Neural progenitor cell (in vitro differentiated cells): ENCODE data around the gene SUSD6. TPM values are rescaled to one million over a fixed set of nuclear protein-coding genes. Genes with fewer than 3 reads are reported as not detected.

ENCODE experiments used
- DNase-seq: peaks from one replicate; pipeline ENCODE4 v3.0.0-alpha.2; 2016; ENCODE audit warnings: low spot score
- H2AFZ ChIP-seq: fragments of 200-600 bp; sonication (generic); replicated peaks from 2 replicates; pipeline ENCODE4 v1.6.1; 2016; ENCODE audit warnings: antibody characterized with exemption
- H3F3A ChIP-seq: fragments of 200-600 bp; sonication (generic); 2 replicates; pipeline ENCODE4 v1.6.1; 2016; ENCODE audit warnings: antibody characterized with exemption, low read depth
- H3K27ac ChIP-seq: fragments of 200-600 bp; sonication (generic); 2 replicates; pipeline ENCODE4 v1.5.1; 2016; ENCODE audit warnings: mild to moderate bottlenecking
- H3K27me3 ChIP-seq: fragments of 200-600 bp; sonication (generic); 2 replicates; pipeline ENCODE4 v1.6.1; 2016; ENCODE audit warnings: mild to moderate bottlenecking, moderate library complexity
- H3K36me3 ChIP-seq: fragments of 200-600 bp; sonication (generic); 2 replicates; pipeline ENCODE4 v1.5.1; 2016
- H3K4me1 ChIP-seq: fragments of 200-600 bp; sonication (generic); 2 replicates; pipeline ENCODE4 v1.6.1; 2016; ENCODE audit warnings: mixed run types
- H3K4me2 ChIP-seq: fragments of 200-600 bp; sonication (generic); 2 replicates; pipeline ENCODE4 v1.6.1; 2016
- H3K4me3 ChIP-seq: fragments of 200-600 bp; sonication (generic); 2 replicates; pipeline ENCODE4 v1.5.1; 2016
- H3K79me2 ChIP-seq: fragments of 200-600 bp; sonication (generic); 2 replicates; pipeline ENCODE4 v1.6.1; 2016; ENCODE audit warnings: low read depth
- H3K9ac ChIP-seq: fragments of 200-600 bp; sonication (generic); 2 replicates; pipeline ENCODE4 v1.6.1; 2016
- H3K9me3 ChIP-seq: fragments of 200-600 bp; sonication (generic); 2 replicates; pipeline ENCODE4 v1.5.1; 2016; ENCODE audit warnings: low read depth
- H4K20me1 ChIP-seq: fragments of 200-600 bp; sonication (generic); 2 replicates; pipeline ENCODE4 v1.6.1; 2016; ENCODE audit warnings: low read depth
- H3K27ac Mint-ChIP-seq: 3 replicates; pipeline ENCODE4 v1.8.0; 2021; ENCODE audit warnings: mixed read lengths
- H3K27me3 Mint-ChIP-seq: 2 replicates; pipeline ENCODE4 v1.8.0; 2022; ENCODE audit warnings: low read depth, mild to moderate bottlenecking, inconsistent platforms, moderate library complexity, mixed read lengths; ENCODE audit not compliant: insufficient read depth
- H3K36me3 Mint-ChIP-seq: 3 replicates; pipeline ENCODE4 v1.8.0; 2021; ENCODE audit warnings: mixed read lengths
- H3K4me1 Mint-ChIP-seq: 3 replicates; pipeline ENCODE4 v1.8.0; 2021; ENCODE audit warnings: mixed read lengths
- H3K4me3 Mint-ChIP-seq: 3 replicates; pipeline ENCODE4 v1.8.0; 2021; ENCODE audit warnings: mild to moderate bottlenecking, moderate library complexity, mixed read lengths
- H3K9me3 Mint-ChIP-seq: 3 replicates; pipeline ENCODE4 v1.8.0; 2020; ENCODE audit warnings: mixed read lengths
- EZH2 ChIP-seq: fragments of 200-600 bp; sonication (generic); IDR thresholded peaks from 2 replicates; pipeline ENCODE4 v1.6.1; 2017; ENCODE audit warnings: antibody characterized with exemption, mild to moderate bottlenecking, moderate library complexity
- EZH2phosphoT487 ChIP-seq: fragments of 200-600 bp; sonication (generic); IDR thresholded peaks from 2 replicates; pipeline ENCODE4 v1.6.1; 2017; ENCODE audit warnings: antibody characterized with exemption
- total RNA-seq: library from RNA; depleted of rRNA; stranded (reverse); fragments of >200 nt; gene quantifications from 2 replicates; pipeline ENCODE4 v1.2.3, GENCODE V29; 2015; ENCODE audit warnings: low replicate concordance
- TF ChIP-seq, protein P1 (sequence below): fragments of 200-600 bp; sonication (generic); IDR thresholded peaks from 2 replicates; pipeline ENCODE4 v1.5.1; 2017; ENCODE audit warnings: antibody characterized with exemption, mild to moderate bottlenecking

SUSD6 gene
- total RNA-seq, 1 donor from 2014 or later = 6.3 TPM

DNA sequence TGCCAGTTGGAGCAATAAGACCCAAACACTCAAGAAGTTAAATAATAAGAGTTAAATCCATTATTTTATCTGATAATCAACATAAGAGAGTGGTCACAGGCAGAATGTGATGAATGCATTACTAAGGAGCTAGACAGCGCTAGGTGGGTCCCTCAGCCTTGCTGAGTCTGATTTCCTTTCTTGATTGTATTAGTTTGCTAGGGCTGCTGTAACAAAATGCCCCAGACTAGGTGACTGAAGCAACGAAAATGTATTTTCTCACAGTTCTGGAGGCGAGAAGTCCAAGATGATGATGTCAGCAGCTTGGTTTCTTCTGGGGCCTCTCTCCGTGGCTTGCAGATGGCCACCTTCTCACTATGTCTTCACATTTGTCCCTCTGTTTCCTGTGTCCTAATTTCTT, 28.6 kb upstream of the SUSD6 start:
- Histone ChIP-seq H3F3A (no peaks in the 10 kb centered on the region), H3K4me1 (no peaks in the 10 kb centered on the region), H3K9me3 (no peaks in the 10 kb centered on the region), H3K4me2 (no peak overlapping the region), H3K36me3 (no peaks in the 10 kb centered on the region), H3K27ac (no peak overlapping the region), H3K4me3 (no peak overlapping the region), H3K27me3 (no peaks in the 10 kb centered on the region), H3K79me2 (no peaks in the 10 kb centered on the region), H4K20me1 (no peaks in the 10 kb centered on the region), H2AFZ (no peak overlapping the region), H3K9ac (no peak overlapping the region)
- TF ChIP-seq EZH2phosphoT487 (no peak), EZH2 (no peak)
- TF ChIP-seq, protein P1, sequence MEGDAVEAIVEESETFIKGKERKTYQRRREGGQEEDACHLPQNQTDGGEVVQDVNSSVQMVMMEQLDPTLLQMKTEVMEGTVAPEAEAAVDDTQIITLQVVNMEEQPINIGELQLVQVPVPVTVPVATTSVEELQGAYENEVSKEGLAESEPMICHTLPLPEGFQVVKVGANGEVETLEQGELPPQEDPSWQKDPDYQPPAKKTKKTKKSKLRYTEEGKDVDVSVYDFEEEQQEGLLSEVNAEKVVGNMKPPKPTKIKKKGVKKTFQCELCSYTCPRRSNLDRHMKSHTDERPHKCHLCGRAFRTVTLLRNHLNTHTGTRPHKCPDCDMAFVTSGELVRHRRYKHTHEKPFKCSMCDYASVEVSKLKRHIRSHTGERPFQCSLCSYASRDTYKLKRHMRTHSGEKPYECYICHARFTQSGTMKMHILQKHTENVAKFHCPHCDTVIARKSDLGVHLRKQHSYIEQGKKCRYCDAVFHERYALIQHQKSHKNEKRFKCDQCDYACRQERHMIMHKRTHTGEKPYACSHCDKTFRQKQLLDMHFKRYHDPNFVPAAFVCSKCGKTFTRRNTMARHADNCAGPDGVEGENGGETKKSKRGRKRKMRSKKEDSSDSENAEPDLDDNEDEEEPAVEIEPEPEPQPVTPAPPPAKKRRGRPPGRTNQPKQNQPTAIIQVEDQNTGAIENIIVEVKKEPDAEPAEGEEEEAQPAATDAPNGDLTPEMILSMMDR = no peak
- DNase-seq = no peak
- H3K9me3 Mint-ChIP-seq = no peaks in the 10 kb centered on the region
- H3K4me1 Mint-ChIP-seq = no peaks in the 10 kb centered on the region
- no peak overlapping the region for H3K27ac Mint-ChIP-seq
- no peaks in the 10 kb centered on the region for H3K27me3 Mint-ChIP-seq
- no peak overlapping the region for H3K4me3 Mint-ChIP-seq
- H3K36me3 Mint-ChIP-seq = no peaks in the 10 kb centered on the region

DNA sequence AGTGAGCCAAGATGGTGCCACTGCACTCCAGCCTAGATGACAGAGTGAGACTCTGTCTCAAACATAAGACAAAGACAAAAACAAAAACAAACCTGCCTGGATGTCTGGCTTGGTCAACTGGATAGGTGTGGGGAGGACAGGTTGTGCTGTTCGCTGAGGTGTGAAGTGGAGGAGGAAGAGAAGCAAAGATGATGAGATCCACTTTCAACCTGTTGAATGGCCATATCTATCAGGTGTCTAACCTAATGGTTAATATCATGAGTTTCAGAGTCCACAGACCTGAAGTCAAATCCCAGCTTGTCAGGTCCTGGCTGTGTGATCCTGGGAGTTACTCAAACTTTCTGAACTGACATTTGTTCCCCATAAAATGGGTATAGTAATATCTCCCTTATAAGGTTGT, 27.0 kb upstream of the SUSD6 start:
- Histone ChIP-seq H3K36me3 (no peaks in the 10 kb centered on the region), H2AFZ (no peak overlapping the region), H3K27me3 (no peaks in the 10 kb centered on the region), H3F3A (no peaks in the 10 kb centered on the region), H3K9ac (no peak overlapping the region), H3K4me3 (no peak overlapping the region), H3K4me2 (no peak overlapping the region), H3K9me3 (no peaks in the 10 kb centered on the region), H3K4me1 (no peaks in the 10 kb centered on the region), H4K20me1 (no peaks in the 10 kb centered on the region), H3K79me2 (no peaks in the 10 kb centered on the region), H3K27ac (no peak overlapping the region)
- no peak for TF ChIP-seq EZH2phosphoT487
- TF ChIP-seq, protein P1 = no peak
- TF ChIP-seq EZH2 = no peak
- H3K27me3 Mint-ChIP-seq = peaks cover 3% of the 10 kb centered on the region
- H3K36me3 Mint-ChIP-seq = peaks cover 5% of the 10 kb centered on the region
- no peaks in the 10 kb centered on the region for H3K9me3 Mint-ChIP-seq
- H3K4me1 Mint-ChIP-seq = no peaks in the 10 kb centered on the region
- no peak for DNase-seq
- no peak overlapping the region for H3K4me3 Mint-ChIP-seq
- peak overlapping the region; percentile 57 for H3K27ac Mint-ChIP-seq

DNA sequence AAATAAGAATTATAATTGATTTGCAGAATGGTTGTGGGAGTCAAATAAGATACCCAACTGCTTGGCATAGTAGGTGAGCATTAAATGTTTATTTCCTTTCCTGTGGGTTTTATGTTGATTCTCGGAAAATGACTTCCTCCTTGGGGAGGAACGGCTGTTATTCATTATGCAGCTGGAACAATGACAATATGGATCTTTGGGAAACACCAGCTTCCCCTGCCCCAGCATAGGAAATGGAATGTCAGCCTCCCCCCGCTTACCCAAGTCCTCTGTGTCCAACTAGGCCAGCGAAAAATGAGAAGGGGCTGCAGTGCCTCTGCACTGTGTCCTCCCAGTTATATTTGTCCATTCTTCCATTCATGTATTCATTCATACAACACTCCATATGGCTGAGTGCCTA, 25.0 kb upstream of the SUSD6 start:
- no peak overlapping the region for H3K4me3 ChIP-seq
- no peak for DNase-seq
- H2AFZ ChIP-seq = no peak overlapping the region
- peaks cover 4% of the 10 kb centered on the region for H3F3A ChIP-seq
- H3K4me1 Mint-ChIP-seq = peaks cover 4% of the 10 kb centered on the region
- H3K9me3 Mint-ChIP-seq = no peaks in the 10 kb centered on the region
- TF ChIP-seq, protein P1 = no peak
- TF ChIP-seq EZH2 = no peak
- no peak for TF ChIP-seq EZH2phosphoT487
- peaks cover 4% of the 10 kb centered on the region for H3K4me1 ChIP-seq
- peaks cover 5% of the 10 kb centered on the region for H3K36me3 Mint-ChIP-seq
- H3K27me3 ChIP-seq = no peaks in the 10 kb centered on the region
- no peak overlapping the region for H3K4me2 ChIP-seq
- no peak overlapping the region for H3K9ac ChIP-seq
- peaks cover 5% of the 10 kb centered on the region for H3K27me3 Mint-ChIP-seq
- no peaks in the 10 kb centered on the region for H3K36me3 ChIP-seq
- no peak overlapping the region for H3K27ac Mint-ChIP-seq
- H3K79me2 ChIP-seq = no peaks in the 10 kb centered on the region
- no peak overlapping the region for H3K27ac ChIP-seq
- H4K20me1 ChIP-seq = no peaks in the 10 kb centered on the region
- H3K9me3 ChIP-seq = no peaks in the 10 kb centered on the region
- no peak overlapping the region for H3K4me3 Mint-ChIP-seq

DNA sequence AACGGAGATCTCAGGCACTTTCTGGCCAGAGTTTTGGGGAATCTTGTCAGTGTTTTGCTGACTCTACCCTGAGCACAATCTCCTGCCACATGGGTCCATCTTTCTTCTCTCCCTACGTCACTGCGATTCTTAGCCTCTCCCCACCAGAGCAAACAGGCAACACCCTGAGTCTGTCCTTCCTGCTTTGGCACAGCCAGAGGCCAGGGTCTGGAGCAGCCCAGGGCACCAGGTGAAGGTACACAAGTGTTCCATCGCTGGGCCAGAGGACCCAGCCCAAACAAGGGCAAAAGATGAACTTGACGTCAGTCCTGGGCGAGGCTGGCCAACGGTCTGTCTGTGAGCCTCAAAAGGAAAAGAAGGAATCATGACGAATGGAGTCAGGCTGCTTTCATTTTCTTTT, 24.0 kb upstream of the SUSD6 start:
- Histone ChIP-seq H3K4me2 (no peak overlapping the region), H4K20me1 (no peaks in the 10 kb centered on the region), H3K9me3 (no peaks in the 10 kb centered on the region), H2AFZ (no peak overlapping the region), H3K4me3 (no peak overlapping the region), H3F3A (peaks cover 5% of the 10 kb centered on the region), H3K27ac (no peak overlapping the region), H3K27me3 (no peaks in the 10 kb centered on the region), H3K36me3 (no peaks in the 10 kb centered on the region), H3K9ac (no peak overlapping the region), H3K4me1 (peaks cover 8% of the 10 kb centered on the region), H3K79me2 (no peaks in the 10 kb centered on the region)
- Mint-ChIP-seq H3K9me3 (no peaks in the 10 kb centered on the region), H3K27ac (no peak overlapping the region), H3K27me3 (peaks cover 6% of the 10 kb centered on the region), H3K4me1 (peaks cover 9% of the 10 kb centered on the region), H3K4me3 (no peak overlapping the region), H3K36me3 (peaks cover 5% of the 10 kb centered on the region)
- TF ChIP-seq EZH2 = no peak
- no peak for DNase-seq
